WTC11 (cell line): ENCODE results near the gene HES6. TPM values are rescaled to one million over a fixed set of nuclear protein-coding genes. Genes with fewer than 3 reads are reported as not detected.

Source experiments
- ATAC-seq: fragments of 200-7000 bp; cut with Tn5 transposase; 2 replicates; pipeline ENCODE4 v1.10.0; 2021; ENCODE audit warnings: mild to moderate bottlenecking, moderate library complexity
- CTCF ChIA-PET: fragments of 300-600 bp; sonication (Branson Sonifier 250); formaldehyde crosslinking; loops from one replicate; lab custom pipeline; 2021; ENCODE audit warnings: antibody characterized with exemption; lab: Charles Lee
- POLR2A ChIA-PET: fragments of 350-600 bp; sonication (Branson Sonifier 250); formaldehyde crosslinking; loops from one replicate; lab custom pipeline; 2021; ENCODE audit warnings: antibody characterized with exemption; lab: Charles Lee
- DNase-seq: peaks from one replicate; pipeline ENCODE4 v3.0.0; 2021; ENCODE audit warnings: low spot score
- H3K27ac Mint-ChIP-seq: 2 replicates; pipeline ENCODE4 v1.8.0; 2021; ENCODE audit warnings: mixed read lengths
- H3K27me3 Mint-ChIP-seq: 2 replicates; pipeline ENCODE4 v1.8.0; 2021; ENCODE audit warnings: low read depth, mild to moderate bottlenecking, moderate library complexity, mixed read lengths
- H3K36me3 Mint-ChIP-seq: 2 replicates; pipeline ENCODE4 v1.8.0; 2021; ENCODE audit warnings: mixed read lengths
- H3K4me1 Mint-ChIP-seq: 2 replicates; pipeline ENCODE4 v1.8.0; 2022; ENCODE audit warnings: mixed read lengths
- H3K4me3 Mint-ChIP-seq: 2 replicates; pipeline ENCODE4 v1.8.0; 2021; ENCODE audit warnings: mild to moderate bottlenecking, moderate library complexity, mixed read lengths
- H3K9me3 Mint-ChIP-seq: 2 replicates; pipeline ENCODE4 v1.8.0; 2021; ENCODE audit warnings: mixed read lengths
- ATF1 ChIP-seq: sonication (generic); formaldehyde crosslinking; IDR thresholded peaks from 2 replicates; pipeline ENCODE4 v1.8.1; 2023; ENCODE audit warnings: mild to moderate bottlenecking, moderate library complexity, missing genetic modification reagents
- ESRRA ChIP-seq: sonication (generic); formaldehyde crosslinking; IDR thresholded peaks from 2 replicates; pipeline ENCODE4 v1.8.1; 2022; ENCODE audit warnings: mild to moderate bottlenecking, missing genetic modification reagents, borderline replicate concordance
- GABPB1 ChIP-seq: sonication (generic); formaldehyde crosslinking; IDR thresholded peaks from 2 replicates; pipeline ENCODE4 v1.8.1; 2023; ENCODE audit warnings: mild to moderate bottlenecking, missing genetic modification reagents
- IRF2 ChIP-seq: sonication (generic); formaldehyde crosslinking; IDR thresholded peaks from 2 replicates; pipeline ENCODE4 v1.8.0; 2022; ENCODE audit warnings: low read depth, missing genetic modification reagents, borderline replicate concordance
- ZBTB21 ChIP-seq: sonication (generic); formaldehyde crosslinking; IDR thresholded peaks from 2 replicates; pipeline ENCODE4 v1.8.1; 2023; ENCODE audit warnings: mild to moderate bottlenecking, missing genetic modification reagents, borderline replicate concordance
- ZNF263 ChIP-seq: sonication (generic); formaldehyde crosslinking; IDR thresholded peaks from 2 replicates; pipeline ENCODE4 v1.8.1; 2022; ENCODE audit warnings: low read depth, mild to moderate bottlenecking, moderate library complexity, missing genetic modification reagents
- ZNF396 ChIP-seq: fragments of 250-450 bp; sonication (Bioruptor Pico); IDR thresholded peaks from 2 replicates; pipeline ENCODE4 v1.8.0; 2021; ENCODE audit warnings: mild to moderate bottlenecking, moderate library complexity, borderline replicate concordance
- total RNA-seq: library from RNA; stranded (reverse); gene quantifications from 3 replicates; pipeline ENCODE4 v1.2.3, GENCODE V29; 2021
- TF ChIP-seq, protein P1 (sequence below): sonication (generic); formaldehyde crosslinking; IDR thresholded peaks from 2 replicates; pipeline ENCODE4 v1.8.0; 2023; ENCODE audit warnings: missing genetic modification reagents, mild to moderate bottlenecking, borderline replicate concordance
- TF ChIP-seq, protein P2 (sequence below): fragments of 250-450 bp; sonication (Bioruptor Pico); IDR thresholded peaks from 2 replicates; pipeline ENCODE4 v1.9.0; 2021; ENCODE audit warnings: mild to moderate bottlenecking
- TF ChIP-seq, protein P3 (sequence below): fragments of 200-600 bp; IDR thresholded peaks from 2 replicates; pipeline ENCODE4 v1.8.0; 2022; ENCODE audit warnings: antibody characterized with exemption

HES6 gene
- total RNA-seq, 1 experiment from 2014 or later: 52.1 TPM

DNA sequence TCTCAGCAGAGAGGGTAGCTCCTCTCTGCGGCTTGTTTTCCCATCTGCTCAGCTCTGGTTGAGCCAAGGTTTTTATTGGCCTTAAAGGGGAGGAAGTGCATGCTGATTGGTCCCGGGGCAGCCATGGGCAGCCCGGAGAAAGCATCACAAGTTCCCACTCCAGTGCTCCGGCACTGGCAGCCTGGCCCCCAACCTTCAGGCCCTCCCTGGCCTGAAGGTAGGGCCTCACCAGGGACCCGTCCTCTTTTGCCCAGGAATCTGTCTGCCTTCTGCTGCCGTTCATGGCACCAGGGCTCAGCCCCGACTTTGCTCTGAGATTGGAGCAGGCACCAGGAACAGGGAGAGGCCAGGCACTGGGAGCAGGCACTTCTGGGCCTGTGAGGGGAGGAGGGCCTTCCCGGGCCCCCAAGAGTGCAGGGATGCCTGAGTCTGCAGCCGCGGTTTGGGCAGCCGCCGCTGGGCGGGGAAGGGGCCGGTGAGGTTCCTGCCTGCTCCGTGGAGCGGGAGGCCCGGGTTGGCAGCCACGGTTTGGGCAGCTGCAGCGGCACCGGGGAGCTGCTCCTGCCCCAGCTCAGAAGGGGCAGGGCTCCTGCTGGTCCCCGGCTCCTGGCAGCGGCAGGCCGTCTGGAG lies 18.8 kb downstream of the HES6 start:
- DNase-seq: no peak
- POLR2A ChIA-PET: interaction anchor here (0.5 kb wide), 1 partner anchor 25 kb away, joined by 3 read pairs; no protein-coding TSS in a partner anchor
- no peaks in the 10 kb centered on the region for H3K4me1 Mint-ChIP-seq
- H3K27ac Mint-ChIP-seq: no peak overlapping the region
- no peaks in the 10 kb centered on the region for H3K9me3 Mint-ChIP-seq
- peaks cover 8% of the 10 kb centered on the region for H3K27me3 Mint-ChIP-seq
- peak; percentile 81 for ATAC-seq
- H3K4me3 Mint-ChIP-seq: 0 out of 2 replicates have a peak overlapping the region, but pooled peaks have one; percentile 20
- no peaks in the 10 kb centered on the region for H3K36me3 Mint-ChIP-seq
- TF ChIP-seq GABPB1 (CRISPR knock-in tag) (no peak), ZNF396 (CRISPR knock-in tag) (no peak), ATF1 (CRISPR knock-in tag) (no peak), ZBTB21 (CRISPR knock-in tag) (no peak), ESRRA (CRISPR knock-in tag) (no peak), IRF2 (no peak), ZNF263 (CRISPR knock-in tag) (no peak)
- TF ChIP-seq, protein P1, sequence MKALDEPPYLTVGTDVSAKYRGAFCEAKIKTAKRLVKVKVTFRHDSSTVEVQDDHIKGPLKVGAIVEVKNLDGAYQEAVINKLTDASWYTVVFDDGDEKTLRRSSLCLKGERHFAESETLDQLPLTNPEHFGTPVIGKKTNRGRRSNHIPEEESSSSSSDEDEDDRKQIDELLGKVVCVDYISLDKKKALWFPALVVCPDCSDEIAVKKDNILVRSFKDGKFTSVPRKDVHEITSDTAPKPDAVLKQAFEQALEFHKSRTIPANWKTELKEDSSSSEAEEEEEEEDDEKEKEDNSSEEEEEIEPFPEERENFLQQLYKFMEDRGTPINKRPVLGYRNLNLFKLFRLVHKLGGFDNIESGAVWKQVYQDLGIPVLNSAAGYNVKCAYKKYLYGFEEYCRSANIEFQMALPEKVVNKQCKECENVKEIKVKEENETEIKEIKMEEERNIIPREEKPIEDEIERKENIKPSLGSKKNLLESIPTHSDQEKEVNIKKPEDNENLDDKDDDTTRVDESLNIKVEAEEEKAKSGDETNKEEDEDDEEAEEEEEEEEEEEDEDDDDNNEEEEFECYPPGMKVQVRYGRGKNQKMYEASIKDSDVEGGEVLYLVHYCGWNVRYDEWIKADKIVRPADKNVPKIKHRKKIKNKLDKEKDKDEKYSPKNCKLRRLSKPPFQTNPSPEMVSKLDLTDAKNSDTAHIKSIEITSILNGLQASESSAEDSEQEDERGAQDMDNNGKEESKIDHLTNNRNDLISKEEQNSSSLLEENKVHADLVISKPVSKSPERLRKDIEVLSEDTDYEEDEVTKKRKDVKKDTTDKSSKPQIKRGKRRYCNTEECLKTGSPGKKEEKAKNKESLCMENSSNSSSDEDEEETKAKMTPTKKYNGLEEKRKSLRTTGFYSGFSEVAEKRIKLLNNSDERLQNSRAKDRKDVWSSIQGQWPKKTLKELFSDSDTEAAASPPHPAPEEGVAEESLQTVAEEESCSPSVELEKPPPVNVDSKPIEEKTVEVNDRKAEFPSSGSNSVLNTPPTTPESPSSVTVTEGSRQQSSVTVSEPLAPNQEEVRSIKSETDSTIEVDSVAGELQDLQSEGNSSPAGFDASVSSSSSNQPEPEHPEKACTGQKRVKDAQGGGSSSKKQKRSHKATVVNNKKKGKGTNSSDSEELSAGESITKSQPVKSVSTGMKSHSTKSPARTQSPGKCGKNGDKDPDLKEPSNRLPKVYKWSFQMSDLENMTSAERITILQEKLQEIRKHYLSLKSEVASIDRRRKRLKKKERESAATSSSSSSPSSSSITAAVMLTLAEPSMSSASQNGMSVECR (CRISPR knock-in tag): no peak
- TF ChIP-seq, protein P2, sequence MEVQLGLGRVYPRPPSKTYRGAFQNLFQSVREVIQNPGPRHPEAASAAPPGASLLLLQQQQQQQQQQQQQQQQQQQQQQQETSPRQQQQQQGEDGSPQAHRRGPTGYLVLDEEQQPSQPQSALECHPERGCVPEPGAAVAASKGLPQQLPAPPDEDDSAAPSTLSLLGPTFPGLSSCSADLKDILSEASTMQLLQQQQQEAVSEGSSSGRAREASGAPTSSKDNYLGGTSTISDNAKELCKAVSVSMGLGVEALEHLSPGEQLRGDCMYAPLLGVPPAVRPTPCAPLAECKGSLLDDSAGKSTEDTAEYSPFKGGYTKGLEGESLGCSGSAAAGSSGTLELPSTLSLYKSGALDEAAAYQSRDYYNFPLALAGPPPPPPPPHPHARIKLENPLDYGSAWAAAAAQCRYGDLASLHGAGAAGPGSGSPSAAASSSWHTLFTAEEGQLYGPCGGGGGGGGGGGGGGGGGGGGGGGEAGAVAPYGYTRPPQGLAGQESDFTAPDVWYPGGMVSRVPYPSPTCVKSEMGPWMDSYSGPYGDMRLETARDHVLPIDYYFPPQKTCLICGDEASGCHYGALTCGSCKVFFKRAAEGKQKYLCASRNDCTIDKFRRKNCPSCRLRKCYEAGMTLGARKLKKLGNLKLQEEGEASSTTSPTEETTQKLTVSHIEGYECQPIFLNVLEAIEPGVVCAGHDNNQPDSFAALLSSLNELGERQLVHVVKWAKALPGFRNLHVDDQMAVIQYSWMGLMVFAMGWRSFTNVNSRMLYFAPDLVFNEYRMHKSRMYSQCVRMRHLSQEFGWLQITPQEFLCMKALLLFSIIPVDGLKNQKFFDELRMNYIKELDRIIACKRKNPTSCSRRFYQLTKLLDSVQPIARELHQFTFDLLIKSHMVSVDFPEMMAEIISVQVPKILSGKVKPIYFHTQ (CRISPR knock-in tag): no peak
- TF ChIP-seq, protein P3, sequence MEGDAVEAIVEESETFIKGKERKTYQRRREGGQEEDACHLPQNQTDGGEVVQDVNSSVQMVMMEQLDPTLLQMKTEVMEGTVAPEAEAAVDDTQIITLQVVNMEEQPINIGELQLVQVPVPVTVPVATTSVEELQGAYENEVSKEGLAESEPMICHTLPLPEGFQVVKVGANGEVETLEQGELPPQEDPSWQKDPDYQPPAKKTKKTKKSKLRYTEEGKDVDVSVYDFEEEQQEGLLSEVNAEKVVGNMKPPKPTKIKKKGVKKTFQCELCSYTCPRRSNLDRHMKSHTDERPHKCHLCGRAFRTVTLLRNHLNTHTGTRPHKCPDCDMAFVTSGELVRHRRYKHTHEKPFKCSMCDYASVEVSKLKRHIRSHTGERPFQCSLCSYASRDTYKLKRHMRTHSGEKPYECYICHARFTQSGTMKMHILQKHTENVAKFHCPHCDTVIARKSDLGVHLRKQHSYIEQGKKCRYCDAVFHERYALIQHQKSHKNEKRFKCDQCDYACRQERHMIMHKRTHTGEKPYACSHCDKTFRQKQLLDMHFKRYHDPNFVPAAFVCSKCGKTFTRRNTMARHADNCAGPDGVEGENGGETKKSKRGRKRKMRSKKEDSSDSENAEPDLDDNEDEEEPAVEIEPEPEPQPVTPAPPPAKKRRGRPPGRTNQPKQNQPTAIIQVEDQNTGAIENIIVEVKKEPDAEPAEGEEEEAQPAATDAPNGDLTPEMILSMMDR: no peak
- CTCF ChIA-PET: interaction anchor here (0.8 to 1.0 kb wide), 2 partner anchors 35 to 42 kb away, joined by 3 to 4 read pairs; no protein-coding TSS in a partner anchor

DNA sequence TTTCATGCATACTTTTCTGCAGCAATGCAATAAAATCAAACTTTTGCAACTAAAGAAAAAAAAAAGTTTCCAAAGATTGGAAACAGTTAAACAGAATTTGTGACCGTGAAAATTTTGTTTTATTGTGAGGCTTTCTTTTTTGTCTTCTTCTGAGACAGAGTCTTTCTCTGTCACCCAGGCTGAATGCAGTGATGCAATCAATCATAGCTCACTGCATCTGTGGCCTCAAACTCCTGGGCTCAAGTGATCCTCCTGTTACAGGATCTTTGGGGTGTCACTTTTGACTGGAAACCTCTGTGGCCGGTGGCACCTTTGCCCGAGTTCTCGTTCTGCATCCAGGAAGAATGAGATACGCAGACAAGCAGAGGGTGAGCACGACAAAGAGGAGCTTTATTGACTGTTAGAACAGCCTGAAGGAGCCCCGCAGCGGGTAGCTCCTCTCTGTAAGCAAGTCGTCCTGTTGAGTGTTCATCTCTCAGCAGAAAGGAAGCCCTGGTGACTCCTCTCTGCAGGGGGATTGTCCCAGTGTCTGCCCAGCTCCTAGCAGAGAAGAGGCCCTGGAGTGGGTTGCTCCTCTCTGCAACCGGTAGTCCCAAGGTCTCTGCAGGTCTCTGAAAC lies 19.5 kb downstream of the HES6 start:
- Mint-ChIP-seq H3K4me3 (no peak overlapping the region), H3K4me1 (no peaks in the 10 kb centered on the region), H3K27me3 (peaks cover 13% of the 10 kb centered on the region), H3K9me3 (no peaks in the 10 kb centered on the region), H3K27ac (no peak overlapping the region), H3K36me3 (no peaks in the 10 kb centered on the region)
- DNase-seq: no peak
- peak; percentile 37; the same call in 1 of the 2 replicates for TF ChIP-seq GABPB1 (CRISPR knock-in tag)
- TF ChIP-seq ESRRA (CRISPR knock-in tag): no peak
- ChIA-PET CTCF (interaction anchor here (0.8 to 1.0 kb wide), 2 partner anchors 36 to 43 kb away, joined by 3 to 4 read pairs; no protein-coding TSS in a partner anchor), POLR2A (no interaction called here)
- ATAC-seq: no peak; the same call in 1 of the 2 replicates
